Measurements from ENCODE around the gene THADA.

GRCh38 chr2:43522177-43522576 is 73.7 kb downstream of the THADA start:
- TF ChIP-seq CTCF (IDR thresholded peaks at IDR 0.05; ENCODE audit: borderline replicate concordance, extremely low read depth, low read length, poor library complexity, severe bottlenecking) (no peak), EZH2 (IDR thresholded peaks at IDR 0.05; ENCODE audit: borderline replicate concordance, low read depth, low read length, severe bottlenecking) (no peak)
